GM18520 (cell line): ENCODE data around the gene SLC13A2.

Experiments
- ATAC-seq: cut with Tn5 transposase; IDR thresholded peaks from one replicate; pipeline ENCODE4 v1.9.1; 2021; ENCODE audit not compliant: unreplicated experiment

The SLC13A2 gene

DNA sequence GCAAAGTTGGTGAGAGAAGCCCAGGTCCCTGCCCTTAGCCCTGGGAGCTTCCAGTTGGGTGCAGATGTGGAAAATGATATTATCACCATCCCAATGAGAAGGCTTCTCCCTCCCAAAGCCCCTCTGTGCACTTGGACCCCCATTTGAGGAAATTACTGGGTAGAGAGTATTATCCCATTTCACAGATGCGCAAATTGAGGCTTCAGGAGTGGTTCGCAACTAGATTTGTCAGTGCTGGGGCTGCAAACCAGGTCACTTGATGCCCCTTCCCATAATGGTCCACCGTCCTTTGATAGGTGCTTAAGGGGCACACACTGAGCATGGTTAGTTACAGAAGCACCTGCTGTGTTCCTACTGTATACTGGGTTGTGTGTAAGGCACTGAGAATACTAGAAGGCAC lies 18.4 kb downstream of the SLC13A2 start:
- no peak for ATAC-seq

DNA sequence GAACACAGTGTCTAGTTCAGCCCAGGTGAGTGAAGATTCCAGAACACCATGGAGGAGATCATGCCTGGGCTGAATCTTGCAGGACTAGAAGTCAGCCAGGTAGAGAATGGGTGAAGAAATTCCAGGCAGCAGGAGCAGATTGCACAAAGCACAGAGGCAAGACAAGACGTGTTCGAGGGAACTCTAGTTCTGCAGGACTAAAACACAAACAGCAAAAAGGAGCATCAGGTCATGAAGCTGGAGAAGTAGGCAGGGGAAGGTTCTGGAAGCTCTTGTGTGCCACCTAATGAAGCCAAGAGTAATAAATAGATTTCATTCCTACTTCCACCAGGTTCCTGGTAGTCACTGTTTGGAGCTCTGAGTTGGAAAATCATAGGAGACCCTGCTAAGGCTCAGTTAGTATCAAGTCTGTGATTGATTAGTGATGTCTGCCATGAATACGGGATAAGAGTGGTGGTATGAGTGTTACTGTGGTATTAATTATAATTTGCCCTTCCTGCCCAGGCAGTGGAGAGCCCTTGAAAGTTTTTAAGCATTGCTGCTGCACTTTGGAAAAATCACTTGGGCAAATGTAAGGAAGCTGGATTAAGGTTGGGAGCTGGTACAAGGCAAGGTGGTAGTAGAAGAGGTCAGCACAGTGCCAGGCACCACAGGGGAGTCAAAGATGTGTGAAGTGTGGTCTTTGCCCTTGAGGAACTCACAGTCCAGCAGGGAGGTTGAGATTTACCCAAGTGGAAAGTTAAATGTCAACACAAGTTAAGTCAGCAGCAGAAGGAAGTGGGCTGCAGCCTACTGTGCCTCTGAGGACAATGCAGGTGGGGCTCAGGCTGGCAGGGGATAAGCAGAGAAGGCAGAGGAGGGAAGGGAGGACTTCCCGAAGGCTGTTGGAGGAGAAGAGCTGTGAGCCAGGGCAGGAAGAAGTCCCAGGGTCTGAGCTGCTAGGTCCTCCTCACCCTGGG lies 19.2 kb downstream of the SLC13A2 start:
- no peak for ATAC-seq

- no peak for ATAC-seq
These were observed 20.0 kb downstream of the SLC13A2 start for GRCh38 chr17:28493460-28493859.

- ATAC-seq, result no peak
These were observed 21.2 kb downstream of the SLC13A2 start for GRCh38 chr17:28494445-28495188.

DNA sequence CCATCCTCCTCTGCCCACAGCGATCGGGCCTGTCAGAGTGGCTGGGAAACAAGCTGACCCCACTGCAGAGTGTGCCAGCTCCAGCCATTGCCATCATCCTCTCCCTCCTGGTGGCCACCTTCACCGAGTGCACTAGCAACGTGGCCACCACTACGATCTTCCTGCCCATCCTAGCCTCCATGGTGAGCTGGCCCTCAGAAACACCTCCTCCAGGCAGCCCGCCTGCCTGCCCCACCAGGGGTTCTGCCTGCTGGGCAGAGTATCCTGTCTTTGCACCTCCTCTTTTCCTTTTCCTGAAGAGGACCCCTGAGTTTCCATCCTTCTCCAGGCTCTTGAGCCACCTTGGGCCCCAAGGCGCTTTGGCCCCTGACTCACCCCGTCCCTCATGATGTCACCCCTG lies 22.2 kb downstream of the SLC13A2 start:
- ATAC-seq, result no peak

GRCh38 chr17:28497931-28498330 lies 24.5 kb downstream of the SLC13A2 start:
- no peak for ATAC-seq

- ATAC-seq, result no peak
These were observed 25.4 kb downstream of the SLC13A2 start for GRCh38 chr17:28498652-28499363.

DNA sequence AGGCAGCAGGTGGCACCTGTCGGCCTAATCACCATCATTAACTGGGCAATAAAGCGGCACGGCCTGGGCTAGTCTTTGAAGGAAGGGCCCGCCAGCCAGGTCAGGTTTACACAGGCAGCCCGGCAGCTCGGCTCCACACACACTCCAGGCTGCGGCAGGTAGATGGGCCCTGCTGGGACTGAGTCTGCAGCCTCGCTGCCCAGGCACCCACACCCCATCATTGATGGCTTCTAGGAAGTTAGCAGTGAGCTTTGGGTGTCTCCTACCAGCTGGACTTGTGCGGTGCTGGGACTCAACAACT lies 25.9 kb downstream of the SLC13A2 start:
- ATAC-seq, result no peak

- no peak for ATAC-seq
These were observed 26.4 kb downstream of the SLC13A2 start for GRCh38 chr17:28499684-28500357.

GRCh38 chr17:28500712-28501379 lies 27.4 kb downstream of the SLC13A2 start:
- peak; percentile 74 for ATAC-seq

DNA sequence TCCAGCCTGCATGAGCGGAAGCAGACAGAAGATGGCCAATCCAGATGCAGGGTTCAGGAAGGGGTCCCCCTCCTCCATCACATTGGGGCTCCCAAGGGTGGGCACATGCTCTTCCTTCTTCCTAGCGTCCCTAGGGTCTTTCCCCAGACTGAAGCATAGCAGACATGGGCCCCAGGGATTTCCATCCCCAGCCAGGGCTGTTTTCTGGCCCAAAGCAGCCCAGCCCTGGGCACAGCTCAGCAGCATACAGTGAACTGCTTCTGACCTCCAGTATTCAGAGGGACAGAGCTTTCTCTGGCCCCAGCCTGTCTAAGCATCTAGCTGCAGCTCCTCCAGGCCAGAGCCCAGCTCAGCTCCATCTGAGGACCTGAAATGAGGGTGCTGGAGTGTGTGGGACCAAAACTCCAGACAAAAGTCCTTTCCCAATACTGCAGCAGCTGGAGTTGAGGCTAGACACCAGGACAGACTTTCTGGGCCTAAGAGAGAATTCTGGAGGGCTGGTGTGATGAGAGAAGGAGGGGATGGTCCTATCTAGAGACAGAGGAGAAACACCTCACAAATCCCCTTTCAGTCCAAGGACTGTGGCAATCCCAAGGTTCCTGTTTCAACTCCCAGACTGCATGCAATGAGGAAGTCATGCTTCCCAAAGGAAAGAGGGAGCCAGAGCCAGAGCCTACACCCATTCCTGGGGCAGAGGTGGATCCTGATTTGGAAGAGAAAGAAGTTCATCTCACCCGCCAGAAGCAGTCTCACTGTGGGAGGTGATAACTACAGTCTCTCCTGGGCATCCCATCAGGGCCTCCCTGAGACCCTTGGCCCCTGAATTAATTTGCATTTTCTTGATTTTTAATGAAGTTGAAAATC lies 28.2 kb downstream of the SLC13A2 start:
- no peak for ATAC-seq

GRCh38 chr17:28503420-28503819 lies 30.0 kb downstream of the SLC13A2 start:
- no peak for ATAC-seq

- no peak for ATAC-seq
These were observed 32.7 kb downstream of the SLC13A2 start, which contains the start of gene FOXN1 for GRCh38 chr17:28505986-28506665. Gene FOXN1 (plus strand): TSS chr17:28506348. CDS start chr17:28523970, 17,622 bp downstream.

GRCh38 chr17:28506763-28507487 lies 33.5 kb downstream of the SLC13A2 start:
- no peak for ATAC-seq

DNA sequence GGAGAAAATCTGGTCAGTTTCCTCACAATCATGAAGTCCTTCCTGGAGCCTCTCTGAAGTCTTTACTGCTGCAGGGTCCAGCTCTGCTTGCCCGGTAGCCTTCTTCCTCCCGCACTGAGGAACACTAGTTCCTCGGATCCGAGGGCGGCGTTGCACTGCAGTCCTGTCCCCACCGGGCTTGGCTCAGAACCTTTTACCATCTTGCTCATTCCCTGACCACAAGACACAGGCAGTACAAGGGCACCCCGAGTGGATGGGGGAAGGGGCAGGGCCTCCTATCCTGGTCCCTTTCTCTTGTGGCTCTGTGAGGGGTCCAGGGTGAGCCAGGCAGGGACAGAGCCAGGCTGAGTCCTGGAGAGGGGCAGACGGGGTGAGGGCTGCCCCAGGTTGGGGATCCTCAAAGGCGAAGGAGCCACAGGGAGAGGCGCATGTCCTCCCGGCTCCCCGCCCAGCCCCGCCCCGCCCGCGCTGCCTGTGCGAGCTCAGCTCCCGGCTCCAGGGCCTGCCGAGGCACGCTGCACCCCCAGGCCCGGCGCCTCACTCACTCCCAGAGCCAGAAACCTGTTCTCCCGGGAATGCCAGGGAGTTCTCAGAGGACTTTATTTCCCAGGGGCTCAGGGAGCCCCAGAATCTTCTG lies 34.2 kb downstream of the SLC13A2 start:
- no peak for ATAC-seq

GRCh38 chr17:28508211-28508724 lies 34.8 kb downstream of the SLC13A2 start:
- ATAC-seq, result no peak

DNA sequence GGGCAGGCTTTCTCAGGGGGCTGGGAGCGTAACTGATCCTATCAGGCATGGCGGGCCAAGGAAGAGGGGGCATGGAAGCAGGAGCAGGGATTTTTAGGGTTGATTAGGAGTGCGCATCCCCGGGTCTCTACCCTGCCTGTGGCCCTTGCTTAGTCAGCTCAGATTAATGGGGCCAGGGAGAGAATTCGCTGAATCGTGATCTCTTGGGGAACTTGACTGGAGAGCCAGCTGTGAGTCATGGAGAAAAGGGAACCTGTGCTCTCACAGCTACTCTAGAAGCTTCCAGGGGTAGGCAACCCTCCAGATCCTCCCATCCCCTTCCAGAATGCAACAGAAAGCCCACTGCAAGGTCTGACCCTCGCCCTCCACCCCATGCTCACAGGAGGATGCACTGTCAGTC lies 36.3 kb downstream of the SLC13A2 start:
- ATAC-seq, result no peak
